K562 (cell line): Measurements from ENCODE around the gene ZNF791. TPM values are rescaled to one million over a fixed set of nuclear protein-coding genes. Genes with fewer than 3 reads are reported as not detected.

Experiments used
- BCLAF1 ChIP-seq, 2 experiments: fragments of 450-650 bp in 1 of 2; IDR thresholded peaks; 2 replicates each; pipeline ENCODE4 v1.6.1; 2011 to 2017; ENCODE audit warnings: low read depth in 2 of 2, antibody characterized with exemption in 1 of 2, borderline replicate concordance in 1 of 2, low read length in 1 of 2, mild to moderate bottlenecking in 1 of 2, mixed read lengths in 1 of 2; ENCODE audit not compliant: control insufficient read depth in 1 of 2
- BMI1 ChIP-seq: fragments of 150-350 bp; IDR thresholded peaks from 2 replicates; pipeline ENCODE4 v1.6.1; 2014; ENCODE audit warnings: low read length
- CBFA2T3 ChIP-seq: fragments of 450-650 bp; IDR thresholded peaks from 2 replicates; pipeline ENCODE4 v1.6.1; 2017
- CBX8 ChIP-seq: fragments of 200-600 bp; sonication (generic); IDR thresholded peaks from 2 replicates; pipeline ENCODE4 v1.6.1; 2012; ENCODE audit warnings: borderline replicate concordance, mixed run types, low read depth, mild to moderate bottlenecking, moderate library complexity, mixed read lengths, low read length, control low read depth, inconsistent platforms; ENCODE audit not compliant: poor library complexity, severe bottlenecking; ENCODE audit errors: extremely low read depth
- ESRRA ChIP-seq: fragments of 450-650 bp; IDR thresholded peaks from 2 replicates; pipeline ENCODE4 v1.6.1; 2014; ENCODE audit warnings: low read depth, mild to moderate bottlenecking, moderate library complexity, borderline replicate concordance
- EWSR1 ChIP-seq: fragments of 450-650 bp; IDR thresholded peaks from 2 replicates; pipeline ENCODE4 v1.6.1; 2018; ENCODE audit warnings: borderline replicate concordance, mild to moderate bottlenecking, low read depth, moderate library complexity; ENCODE audit not compliant: partially characterized antibody
- EZH2 ChIP-seq: IDR thresholded peaks from 2 replicates; pipeline ENCODE4 v1.6.1; 2012; ENCODE audit warnings: low read depth, mild to moderate bottlenecking, inconsistent platforms, low read length, borderline replicate concordance
- JUND ChIP-seq, 2 experiments: IDR thresholded peaks; 2 replicates in 1 of 2; 3 replicates in 1 of 2; pipeline ENCODE4 v1.6.1; 2011; ENCODE audit warnings: borderline replicate concordance in 2 of 2, low read depth in 2 of 2, low read length in 2 of 2, improper control_type of control experiment in 1 of 2, missing biosample characterization in 1 of 2, missing genetic modification characterization in 1 of 2, missing genetic modification reagents in 1 of 2
- MAFG ChIP-seq: fragments of 450-650 bp; conservative IDR thresholded peaks from 2 replicates; pipeline ENCODE4 v1.6.1; 2016; ENCODE audit warnings: missing genetic modification characterization, missing compliant biosample characterization
- MBD1 ChIP-seq: fragments of 250-450 bp; sonication (Bioruptor Pico); IDR thresholded peaks from 2 replicates; pipeline ENCODE4 v1.8.0; 2022; ENCODE audit warnings: inconsistent platforms
- RBM25 ChIP-seq: fragments of 200-400 bp; formaldehyde crosslinking; IDR thresholded peaks from 2 replicates; pipeline ENCODE4 v1.6.1; 2018; ENCODE audit warnings: low read length, low read depth, moderate library complexity; ENCODE audit not compliant: severe bottlenecking
- RNF219 ChIP-seq: fragments of 250-450 bp; sonication (Bioruptor Pico); IDR thresholded peaks from 2 replicates; pipeline ENCODE4 v1.5.0; 2022; ENCODE audit warnings: mild to moderate bottlenecking
- TBL1XR1 ChIP-seq, 2 experiments: IDR thresholded peaks; 2 replicates each; pipeline ENCODE4 v1.6.1; 2012; ENCODE audit warnings: improper control_type of control experiment in 2 of 2, low read length in 2 of 2, mild to moderate bottlenecking in 1 of 2
- ZC3H11A ChIP-seq: IDR thresholded peaks from 2 replicates; pipeline ENCODE4 v1.6.1; 2012; ENCODE audit warnings: low read depth, low read length, improper control_type of control experiment
- ZNF655 ChIP-seq: fragments of 250-450 bp; sonication (Bioruptor Pico); IDR thresholded peaks from 2 replicates; pipeline ENCODE4 v1.5.0; 2021
- polyA plus RNA-seq, 8 experiments: library from polyadenylated mRNA; depleted of rRNA in 4 of 8; stranded (reverse) in 5 of 8; unstranded in 3 of 8; fragments of >200 nt; fragmentation: Nextera tagmentation in 2 of 8; fragmentation: Illumina TruSeq in 1 of 8; extraction: Ambion mirVana in 2 of 8; extraction: Trizol in 1 of 8; gene quantifications; 2 replicates each; pipeline versions ENCODE4 v1.2.1 to v1.2.3, GENCODE V29; 2011 to 2014; ENCODE audit warnings: inconsistent platforms in 1 of 8, missing spikeins in 1 of 8
- total RNA-seq, 7 experiments: library from RNA; depleted of rRNA in 6 of 7; stranded (reverse); fragments of >200 nt in 6 of 7; fragmentation: Illumina TruSeq in 2 of 7; extraction: Trizol in 2 of 7; gene quantifications; 2 replicates each; pipeline versions ENCODE4 v1.2.1 to v1.2.3, GENCODE V29; 2011 to 2021; ENCODE audit warnings: low replicate concordance in 1 of 7

The ZNF791 gene
- total and polyA plus RNA-seq, 9 of the 15 experiments (the other 6 are each of a cell fraction or from before 2014, with no cell fraction given), result 7.8 to 22.7 (median 13.1) TPM

GRCh38 chr19:12669270-12670158 lies 58.8 kb downstream of the ZNF791 start (continued):
- TF ChIP-seq EZH2, result no peak
- TF ChIP-seq MBD1 (CRISPR knock-in tag), result no peak
- TF ChIP-seq BCLAF1 (IDR thresholded peaks at IDR 0.05; ENCODE audit: borderline replicate concordance in 1 of 2, control insufficient read depth in 1 of 2, low read depth in 2 of 2, low read length in 1 of 2), result peak in 1 of 2 experiments; percentile 45; a peak in 1 of 4 replicates
- TF ChIP-seq BMI1, result no peak
- peak in 1 of 2 experiments; percentile 50; a peak in 1 of 4 replicates for TF ChIP-seq TBL1XR1 (IDR thresholded peaks at IDR 0.05; ENCODE audit: low read length in 2 of 2)
- TF ChIP-seq ESRRA, result peak; percentile 57; the same call in 1 of the 2 replicates
- TF ChIP-seq CBX8, result no peak
- no peak for TF ChIP-seq ZC3H11A
- TF ChIP-seq ZNF655 (CRISPR knock-in tag), result no peak
- 0 out of 2 replicates have a peak, but pooled peaks have one; percentile 6 for TF ChIP-seq RNF219
- peak; percentile 46 for TF ChIP-seq JUND (IDR thresholded peaks at IDR 0.05; ENCODE audit: borderline replicate concordance, low read depth, low read length)
- peak; percentile 64; the same call in 2 of the 3 replicates for TF ChIP-seq JUND (tag; IDR thresholded peaks at IDR 0.05; ENCODE audit: borderline replicate concordance, low read depth, low read length)
- TF ChIP-seq RBM25, result no peak
- no peak for TF ChIP-seq CBFA2T3
- TF ChIP-seq EWSR1, result no peak
- TF ChIP-seq MAFG (tag), result no peak
